GM21576 (cell line): ENCODE results near the gene GPR15.

ENCODE experiments used
- ATAC-seq: cut with Tn5 transposase; IDR thresholded peaks from one replicate; pipeline ENCODE4 v1.9.1; 2021; ENCODE audit warnings: mild to moderate bottlenecking, moderate library complexity; ENCODE audit not compliant: unreplicated experiment

The GPR15 gene

GRCh38 chr3:98529856-98530459, 1.8 kb upstream of the GPR15 start:
- no peak for ATAC-seq

- no peak for ATAC-seq
These were observed 1.1 kb upstream of the GPR15 start for GRCh38 chr3:98530676-98531075.

GRCh38 chr3:98532275-98532637, 478 bp downstream of the GPR15 start:
- ATAC-seq = no peak

- ATAC-seq = no peak
These were observed 1.2 kb downstream of the GPR15 start for GRCh38 chr3:98532709-98533571.

GRCh38 chr3:98534168-98534567, 2.4 kb downstream of the GPR15 start:
- no peak for ATAC-seq

GRCh38 chr3:98534734-98535133, 3.0 kb downstream of the GPR15 start:
- no peak for ATAC-seq

GRCh38 chr3:98536456-98537017, 4.8 kb downstream of the GPR15 start:
- ATAC-seq = peak; percentile 74

GRCh38 chr3:98540346-98540745, 8.6 kb downstream of the GPR15 start:
- ATAC-seq = peak; percentile 48

GRCh38 chr3:98541695-98542094, 9.9 kb downstream of the GPR15 start:
- ATAC-seq = no peak

- no peak for ATAC-seq
These were observed 10.8 kb downstream of the GPR15 start for GRCh38 chr3:98542623-98543022.

- peak; percentile 63 for ATAC-seq
These were observed 14.2 kb downstream of the GPR15 start for GRCh38 chr3:98545940-98546339.

GRCh38 chr3:98548544-98548943, 16.8 kb downstream of the GPR15 start:
- ATAC-seq = no peak

GRCh38 chr3:98550833-98551232, 19.1 kb downstream of the GPR15 start:
- no peak for ATAC-seq

- no peak for ATAC-seq
These were observed 19.5 kb downstream of the GPR15 start for GRCh38 chr3:98551236-98551635.

- no peak for ATAC-seq
These were observed 20.0 kb downstream of the GPR15 start for GRCh38 chr3:98551754-98552153.

- ATAC-seq = no peak
These were observed 20.6 kb downstream of the GPR15 start for GRCh38 chr3:98552232-98553020.

- ATAC-seq = no peak
These were observed 21.3 kb downstream of the GPR15 start for GRCh38 chr3:98553021-98553563.

- no peak for ATAC-seq
These were observed 22.0 kb downstream of the GPR15 start for GRCh38 chr3:98553753-98554152.

GRCh38 chr3:98554580-98554979, 22.8 kb downstream of the GPR15 start:
- ATAC-seq = no peak

- ATAC-seq = no peak
These were observed 23.2 kb downstream of the GPR15 start for GRCh38 chr3:98555025-98555379.
